Measurements from ENCODE around the gene NKX1-1.

- TF ChIP-seq POLR2A (IDR thresholded peaks at IDR 0.05): no peak
- TF ChIP-seq, protein P1, sequence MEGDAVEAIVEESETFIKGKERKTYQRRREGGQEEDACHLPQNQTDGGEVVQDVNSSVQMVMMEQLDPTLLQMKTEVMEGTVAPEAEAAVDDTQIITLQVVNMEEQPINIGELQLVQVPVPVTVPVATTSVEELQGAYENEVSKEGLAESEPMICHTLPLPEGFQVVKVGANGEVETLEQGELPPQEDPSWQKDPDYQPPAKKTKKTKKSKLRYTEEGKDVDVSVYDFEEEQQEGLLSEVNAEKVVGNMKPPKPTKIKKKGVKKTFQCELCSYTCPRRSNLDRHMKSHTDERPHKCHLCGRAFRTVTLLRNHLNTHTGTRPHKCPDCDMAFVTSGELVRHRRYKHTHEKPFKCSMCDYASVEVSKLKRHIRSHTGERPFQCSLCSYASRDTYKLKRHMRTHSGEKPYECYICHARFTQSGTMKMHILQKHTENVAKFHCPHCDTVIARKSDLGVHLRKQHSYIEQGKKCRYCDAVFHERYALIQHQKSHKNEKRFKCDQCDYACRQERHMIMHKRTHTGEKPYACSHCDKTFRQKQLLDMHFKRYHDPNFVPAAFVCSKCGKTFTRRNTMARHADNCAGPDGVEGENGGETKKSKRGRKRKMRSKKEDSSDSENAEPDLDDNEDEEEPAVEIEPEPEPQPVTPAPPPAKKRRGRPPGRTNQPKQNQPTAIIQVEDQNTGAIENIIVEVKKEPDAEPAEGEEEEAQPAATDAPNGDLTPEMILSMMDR (IDR thresholded peaks at IDR 0.05): no peak
Measured at GRCh38 chr4:1375761-1376322, 30.4 kb downstream of the NKX1-1 start.
